SKM-1 (cell line): ENCODE measurements around the gene CENPP.

Experiments
- DNase-seq: peaks from one replicate; lab custom pipeline; 2025; ENCODE audit not compliant: unreplicated experiment; lab: John Stamatoyannopoulos, UW

Gene CENPP

GRCh38 chr9:92325269-92325990 lies at the start of gene CENPP, which contains the start of gene NOL8:
TSS of gene CENPP (plus strand) at chr9:92325953.
TSS of gene NOL8 (minus strand) at chr9:92325350. CDS start at chr9:92324161, 1,189 bp downstream.
- DNase-seq = peak; percentile 33

- no peak for DNase-seq
Measured at GRCh38 chr9:92276331-92277032, 49.3 kb upstream of the CENPP start.

- no peak for DNase-seq
Measured at GRCh38 chr9:92278110-92278509, 47.6 kb upstream of the CENPP start.

- DNase-seq = no peak
Measured at GRCh38 chr9:92279302-92279701, 46.5 kb upstream of the CENPP start.

GRCh38 chr9:92289708-92290390 lies 35.9 kb upstream of the CENPP start:
- no peak for DNase-seq

GRCh38 chr9:92290785-92291429 lies 34.8 kb upstream of the CENPP start:
- DNase-seq = no peak

- no peak for DNase-seq
Measured at GRCh38 chr9:92291577-92291976, 34.2 kb upstream of the CENPP start.

GRCh38 chr9:92292338-92293074 lies 33.2 kb upstream of the CENPP start:
- DNase-seq = no peak

GRCh38 chr9:92293075-92293354 lies 32.7 kb upstream of the CENPP start:
- no peak for DNase-seq

GRCh38 chr9:92293452-92294296 lies 32.1 kb upstream of the CENPP start, which contains the start of gene IARS1:
TSS of gene IARS1 (minus strand) at chr9:92293697. CDS start at chr9:92289419, 4,278 bp downstream.
- DNase-seq = peak; percentile 38

- no peak for DNase-seq
Measured at GRCh38 chr9:92294297-92294676, 31.5 kb upstream of the CENPP start.

GRCh38 chr9:92295240-92295790 lies 30.4 kb upstream of the CENPP start:
- DNase-seq = no peak

GRCh38 chr9:92295827-92296258 lies 29.9 kb upstream of the CENPP start:
- no peak for DNase-seq

- no peak for DNase-seq
Measured at GRCh38 chr9:92297611-92298010, 28.1 kb upstream of the CENPP start.

GRCh38 chr9:92298036-92298435 lies 27.7 kb upstream of the CENPP start:
- no peak for DNase-seq

- no peak for DNase-seq
Measured at GRCh38 chr9:92299116-92299515, 26.6 kb upstream of the CENPP start.

- no peak for DNase-seq
Measured at GRCh38 chr9:92300936-92301335, 24.8 kb upstream of the CENPP start.

GRCh38 chr9:92308893-92309292 lies 16.9 kb upstream of the CENPP start:
- no peak for DNase-seq

GRCh38 chr9:92310562-92310961 lies 15.2 kb upstream of the CENPP start:
- no peak for DNase-seq
